Dendritic cell treated with granulocyte-macrophage colony-stimulating factor and Interleukin-4, amounts not matched to agents 40 ng/mL and 50 ng/mL, for 4 days (primary cell): Measurements from ENCODE around the gene IFNA13.
A peak's percentile ranks its signal among the peaks of the same experiment; 100 is the strongest.

Experiments
- H3K27ac Mint-ChIP-seq: one replicate; pipeline ENCODE4 v1.8.0; 2022; ENCODE audit warnings: mild to moderate bottlenecking, mixed read lengths
- H3K27me3 Mint-ChIP-seq: one replicate; pipeline ENCODE4 v1.8.0; 2022; ENCODE audit warnings: mild to moderate bottlenecking, mixed read lengths
- H3K36me3 Mint-ChIP-seq: one replicate; pipeline ENCODE4 v1.8.0; 2022; ENCODE audit warnings: low read depth, mixed read lengths
- H3K4me1 Mint-ChIP-seq: one replicate; pipeline ENCODE4 v1.8.0; 2022; ENCODE audit warnings: low read depth, mixed read lengths
- H3K4me3 Mint-ChIP-seq: one replicate; pipeline ENCODE4 v1.8.0; 2022; ENCODE audit warnings: mild to moderate bottlenecking, moderate library complexity, mixed read lengths
- H3K9me3 Mint-ChIP-seq: one replicate; pipeline ENCODE4 v1.8.0; 2022; ENCODE audit warnings: mixed read lengths
- intact Hi-C: fragments of 100-400 bp; cut with micrococcal nuclease; formaldehyde crosslinking; loops from one replicate; pipeline ENCODE4 v1.15.0; 2022

IFNA13 gene

GRCh38 chr9:21334701-21335632 lies 32.9 kb downstream of the IFNA13 start, which contains the start of gene KLHL9:
Gene KLHL9 (minus strand): TSS chr9:21335404. CDS start chr9:21334859, 545 bp downstream.
- Mint-ChIP-seq H3K27ac (peak within 1 kb of the TSS; percentile 92), H3K4me3 (peak within 1 kb of the TSS; percentile 77), H3K9me3 (no peaks in the 10 kb centered on the region), H3K4me1 (peaks cover 25% of the 10 kb centered on the region), H3K27me3 (peaks cover 7% of the 10 kb centered on the region), H3K36me3 (peaks cover 30% of the 10 kb centered on the region)
- intact Hi-C loops, result no loop called here

- H3K36me3 Mint-ChIP-seq, result peaks cover 36% of the 10 kb centered on the region
- H3K4me1 Mint-ChIP-seq, result peaks cover 28% of the 10 kb centered on the region
- no peaks in the 10 kb centered on the region for H3K9me3 Mint-ChIP-seq
- intact Hi-C loops, result no loop called here
- peaks cover 5% of the 10 kb centered on the region for H3K27me3 Mint-ChIP-seq
- H3K27ac Mint-ChIP-seq, result no peak overlapping the region
- peak overlapping the region; percentile 77 for H3K4me3 Mint-ChIP-seq
Observed at GRCh38 chr9:21333226-21333625, 34.6 kb downstream of the IFNA13 start.

GRCh38 chr9:21331676-21332402 lies 36.0 kb downstream of the IFNA13 start:
- no peaks in the 10 kb centered on the region for H3K27me3 Mint-ChIP-seq
- intact Hi-C loops, result no loop called here
- no peaks in the 10 kb centered on the region for H3K9me3 Mint-ChIP-seq
- H3K27ac Mint-ChIP-seq, result no peak overlapping the region
- peaks cover 37% of the 10 kb centered on the region for H3K36me3 Mint-ChIP-seq
- H3K4me1 Mint-ChIP-seq, result peaks cover 36% of the 10 kb centered on the region
- H3K4me3 Mint-ChIP-seq, result no peak overlapping the region

- Mint-ChIP-seq H3K4me1 (peaks cover 43% of the 10 kb centered on the region), H3K27me3 (no peaks in the 10 kb centered on the region), H3K36me3 (peaks cover 54% of the 10 kb centered on the region), H3K9me3 (no peaks in the 10 kb centered on the region), H3K27ac (no peak overlapping the region), H3K4me3 (no peak overlapping the region)
- intact Hi-C loops, result loop anchor here (1.0 to 10.0 kb wide), 4 partner anchors 70 to 131 kb away; partner anchors contain the start of genes IFNA10 and IFNA7
Observed at GRCh38 chr9:21326526-21327139, 41.2 kb downstream of the IFNA13 start.

GRCh38 chr9:21324047-21324446 lies 43.8 kb downstream of the IFNA13 start:
- Mint-ChIP-seq H3K36me3 (peaks cover 52% of the 10 kb centered on the region), H3K27ac (no peak overlapping the region)

GRCh38 chr9:21322911-21323461 lies 44.9 kb downstream of the IFNA13 start:
- Mint-ChIP-seq H3K27ac (no peak overlapping the region), H3K9me3 (no peaks in the 10 kb centered on the region), H3K36me3 (peaks cover 46% of the 10 kb centered on the region), H3K4me3 (no peak overlapping the region), H3K4me1 (peaks cover 33% of the 10 kb centered on the region), H3K27me3 (no peaks in the 10 kb centered on the region)
- intact Hi-C loops, result loop anchor here (10.0 kb wide), 2 partner anchors 112 to 118 kb away; partner anchors contain the start of genes IFNA10 and IFNA7

More at GRCh38 chr9:21324047-21324446, 43.8 kb downstream of the IFNA13 start:
- Mint-ChIP-seq H3K9me3 (no peaks in the 10 kb centered on the region), H3K27me3 (no peaks in the 10 kb centered on the region), H3K4me3 (no peak overlapping the region), H3K4me1 (peaks cover 38% of the 10 kb centered on the region)
- intact Hi-C loops, result loop anchor here (10.0 kb wide), 2 partner anchors 111 to 119 kb away; partner anchors contain the start of genes IFNA10 and IFNA7

GRCh38 chr9:21320465-21320864 lies 47.4 kb downstream of the IFNA13 start:
- H3K27ac Mint-ChIP-seq, result no peak overlapping the region

GRCh38 chr9:21317956-21318923 lies 49.6 kb downstream of the IFNA13 start:
- Mint-ChIP-seq H3K36me3 (peaks cover 19% of the 10 kb centered on the region), H3K27ac (no peak overlapping the region), H3K9me3 (no peaks in the 10 kb centered on the region), H3K4me3 (no peak overlapping the region), H3K27me3 (peaks cover 14% of the 10 kb centered on the region), H3K4me1 (peaks cover 9% of the 10 kb centered on the region)
- intact Hi-C loops, result loop anchor here (2.0 to 5.0 kb wide), 3 partner anchors 66 to 471 kb away; no protein-coding TSS in a partner anchor

More at GRCh38 chr9:21320465-21320864, 47.4 kb downstream of the IFNA13 start:
- peaks cover 41% of the 10 kb centered on the region for H3K36me3 Mint-ChIP-seq
- H3K9me3 Mint-ChIP-seq, result no peaks in the 10 kb centered on the region
- peaks cover 13% of the 10 kb centered on the region for H3K27me3 Mint-ChIP-seq
- H3K4me1 Mint-ChIP-seq, result peaks cover 23% of the 10 kb centered on the region
- intact Hi-C loops, result loop anchor here (10.0 kb wide), 2 partner anchors 114 to 116 kb away; partner anchors contain the start of genes IFNA10 and IFNA7
- H3K4me3 Mint-ChIP-seq, result no peak overlapping the region
